ENCODE data around the gene IFT20.

The IFT20 gene

DNA sequence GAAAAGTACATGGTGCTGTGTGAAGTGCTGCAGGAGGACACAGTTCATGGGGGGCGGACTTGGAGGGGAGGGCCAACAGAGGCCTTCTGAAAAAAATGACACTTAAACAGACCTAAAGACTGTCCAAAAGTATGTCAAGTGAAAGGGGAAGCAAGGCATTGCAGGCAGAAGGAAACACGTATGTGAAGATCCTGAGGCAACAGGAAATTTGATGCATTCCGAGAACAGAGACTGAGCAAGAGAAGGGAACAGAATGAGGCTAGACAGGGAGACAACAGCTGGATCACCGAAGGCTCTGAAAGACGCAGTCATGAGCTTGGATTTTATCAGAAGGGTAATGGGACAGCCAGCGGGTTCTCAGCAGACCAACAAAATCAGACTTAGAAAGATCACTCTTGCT lies 1.1 kb downstream of the IFT20 start:
- Mint-ChIP-seq H3K27me3 (ENCODE audit: low read depth) (no peaks in the 10 kb centered on the region), H3K4me3 (peak overlapping the region; percentile 97), H3K36me3 (ENCODE audit: low read depth) (peaks cover 5% of the 10 kb centered on the region), H3K4me1 (ENCODE audit: low read depth) (peaks cover 35% of the 10 kb centered on the region), H3K27ac (peak overlapping the region; percentile 96), H3K9me3 (no peaks in the 10 kb centered on the region)

DNA sequence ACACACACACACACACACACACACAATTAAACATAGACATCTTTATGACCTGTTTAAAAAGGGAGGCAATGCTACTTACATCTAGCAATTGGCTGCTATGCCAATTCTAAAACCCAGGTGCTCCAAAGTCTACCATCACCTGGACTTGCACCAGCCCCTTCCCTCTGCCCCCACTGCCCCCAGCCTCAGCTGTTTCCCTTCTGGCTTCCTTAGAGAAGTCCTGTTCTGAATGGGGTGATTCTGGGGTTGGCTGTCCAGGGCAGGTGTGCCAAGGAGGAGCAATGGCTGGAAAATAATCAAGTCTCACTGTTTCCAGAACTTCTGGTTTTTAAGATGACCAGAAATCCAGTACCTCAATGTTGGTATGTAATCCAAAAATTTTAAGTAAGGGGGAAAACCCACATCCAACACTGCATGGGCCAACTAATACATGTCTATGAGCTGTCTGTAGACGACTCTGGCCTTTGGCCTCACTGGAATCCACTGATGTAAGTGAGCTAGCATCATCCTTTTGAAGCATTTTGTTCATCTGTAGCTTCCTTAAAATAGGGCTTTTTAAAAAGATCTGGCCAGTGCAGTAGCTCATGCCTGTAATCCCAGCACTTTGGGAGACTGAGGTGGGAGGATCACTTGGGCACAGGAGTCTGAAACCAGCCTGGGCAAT lies 2.1 kb downstream of the IFT20 start:
- Mint-ChIP-seq H3K36me3 (ENCODE audit: low read depth) (peaks cover 1% of the 10 kb centered on the region), H3K27ac (no peak overlapping the region), H3K27me3 (ENCODE audit: low read depth) (no peaks in the 10 kb centered on the region), H3K4me1 (ENCODE audit: low read depth) (peaks cover 31% of the 10 kb centered on the region), H3K4me3 (peak overlapping the region; percentile 97), H3K9me3 (no peaks in the 10 kb centered on the region)

- Mint-ChIP-seq H3K4me1 (ENCODE audit: low read depth) (peaks cover 24% of the 10 kb centered on the region), H3K27ac (no peak overlapping the region), H3K4me3 (no peak overlapping the region)
Observed at GRCh38 chr17:28331891-28332420, 3.3 kb downstream of the IFT20 start.

DNA sequence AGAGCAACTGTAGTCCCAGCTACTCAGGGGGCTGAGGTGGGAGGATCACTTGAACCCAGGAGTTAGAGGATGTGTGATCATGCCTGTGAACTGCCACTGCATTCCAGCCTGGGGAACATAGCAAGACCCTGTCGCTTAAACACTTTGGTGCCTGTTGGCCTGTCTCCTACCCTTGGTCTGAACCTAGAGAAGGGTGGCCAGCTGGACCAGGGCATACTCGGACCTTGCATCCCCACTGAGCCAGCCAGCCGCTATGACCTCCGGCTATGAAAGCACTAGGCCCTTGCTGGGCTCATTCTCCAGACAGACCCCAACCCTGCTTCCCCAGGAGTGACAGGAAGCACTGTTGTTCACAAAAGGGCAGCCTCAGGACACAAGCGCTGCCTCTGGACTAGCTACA lies 4.6 kb downstream of the IFT20 start:
- H3K27ac Mint-ChIP-seq = no peak overlapping the region
- peaks cover 19% of the 10 kb centered on the region for H3K4me1 Mint-ChIP-seq (ENCODE audit: low read depth)
- H3K4me3 Mint-ChIP-seq = no peak overlapping the region
- no peaks in the 10 kb centered on the region for H3K9me3 Mint-ChIP-seq
- H3K27me3 Mint-ChIP-seq (ENCODE audit: low read depth) = no peaks in the 10 kb centered on the region
- H3K36me3 Mint-ChIP-seq (ENCODE audit: low read depth) = peaks cover 15% of the 10 kb centered on the region

More at GRCh38 chr17:28331891-28332420, 3.3 kb downstream of the IFT20 start:
- Mint-ChIP-seq H3K27me3 (ENCODE audit: low read depth) (no peaks in the 10 kb centered on the region), H3K36me3 (ENCODE audit: low read depth) (peaks cover 7% of the 10 kb centered on the region), H3K9me3 (no peaks in the 10 kb centered on the region)

DNA sequence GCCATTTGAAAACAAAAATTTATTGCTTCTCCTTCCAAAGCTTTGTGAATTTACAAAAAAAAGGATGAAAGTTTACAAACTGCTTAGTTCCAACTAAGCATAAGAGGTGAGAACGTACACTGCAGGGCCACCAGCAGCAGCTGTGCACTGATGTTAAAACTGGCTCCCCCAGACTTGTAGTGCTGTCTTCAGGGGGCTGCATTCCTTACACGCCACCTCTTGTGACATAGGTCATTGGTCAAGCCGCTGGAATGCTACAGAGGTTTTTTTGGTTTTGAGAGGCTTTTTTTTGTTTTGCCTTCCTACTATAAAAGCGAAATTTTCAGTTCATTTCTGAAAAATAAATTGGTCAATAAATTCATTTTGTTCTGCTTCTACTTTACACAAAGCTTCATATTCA lies 6.9 kb downstream of the IFT20 start:
- no peak overlapping the region for H3K27ac Mint-ChIP-seq
- peaks cover 17% of the 10 kb centered on the region for H3K36me3 Mint-ChIP-seq (ENCODE audit: low read depth)
- no peaks in the 10 kb centered on the region for H3K27me3 Mint-ChIP-seq (ENCODE audit: low read depth)
- H3K4me3 Mint-ChIP-seq = no peak overlapping the region
- H3K9me3 Mint-ChIP-seq = no peaks in the 10 kb centered on the region
- H3K4me1 Mint-ChIP-seq (ENCODE audit: low read depth) = peaks cover 7% of the 10 kb centered on the region

GRCh38 chr17:28327709-28328108 lies 7.6 kb downstream of the IFT20 start:
- Mint-ChIP-seq H3K27me3 (ENCODE audit: low read depth) (no peaks in the 10 kb centered on the region), H3K36me3 (ENCODE audit: low read depth) (peaks cover 17% of the 10 kb centered on the region), H3K9me3 (no peaks in the 10 kb centered on the region), H3K4me1 (ENCODE audit: low read depth) (peaks cover 7% of the 10 kb centered on the region), H3K27ac (no peak overlapping the region), H3K4me3 (no peak overlapping the region)

- peaks cover 17% of the 10 kb centered on the region for H3K36me3 Mint-ChIP-seq (ENCODE audit: low read depth)
- peaks cover 6% of the 10 kb centered on the region for H3K4me1 Mint-ChIP-seq (ENCODE audit: low read depth)
- peak overlapping the region; percentile 15 for H3K27ac Mint-ChIP-seq
- H3K27me3 Mint-ChIP-seq (ENCODE audit: low read depth) = no peaks in the 10 kb centered on the region
- H3K4me3 Mint-ChIP-seq = no peak overlapping the region
- H3K9me3 Mint-ChIP-seq = no peaks in the 10 kb centered on the region
Observed at GRCh38 chr17:28327031-28327607, 8.2 kb downstream of the IFT20 start.

DNA sequence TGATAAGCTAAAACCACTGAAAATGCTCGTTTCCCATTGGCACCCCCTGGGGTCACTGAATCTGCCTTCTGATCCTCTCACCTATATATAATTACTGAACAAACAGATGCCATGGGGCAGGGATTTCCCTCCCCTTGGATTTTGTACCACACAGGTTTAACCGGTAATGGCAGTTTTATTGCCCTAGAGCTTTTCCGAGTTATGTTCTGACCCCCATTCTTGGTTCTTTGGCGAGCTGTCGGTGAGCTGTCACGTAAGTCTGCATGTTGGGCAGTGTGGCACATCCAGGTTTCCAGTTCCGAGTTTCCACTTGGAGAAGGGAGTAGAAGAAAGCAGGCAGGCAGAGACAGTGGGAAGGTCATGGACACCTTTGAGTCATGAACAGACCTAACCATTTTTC lies 9.2 kb downstream of the IFT20 start:
- Mint-ChIP-seq H3K27ac (no peak overlapping the region), H3K4me3 (no peak overlapping the region), H3K9me3 (no peaks in the 10 kb centered on the region)

GRCh38 chr17:28325211-28325610 lies 10.1 kb downstream of the IFT20 start:
- Mint-ChIP-seq H3K9me3 (no peaks in the 10 kb centered on the region), H3K36me3 (ENCODE audit: low read depth) (peaks cover 20% of the 10 kb centered on the region), H3K27me3 (ENCODE audit: low read depth) (no peaks in the 10 kb centered on the region), H3K4me1 (ENCODE audit: low read depth) (peaks cover 17% of the 10 kb centered on the region), H3K4me3 (no peak overlapping the region), H3K27ac (no peak overlapping the region)

More for the DNA sequence above, 9.2 kb downstream of the IFT20 start:
- H3K27me3 Mint-ChIP-seq (ENCODE audit: low read depth) = no peaks in the 10 kb centered on the region
- peaks cover 17% of the 10 kb centered on the region for H3K36me3 Mint-ChIP-seq (ENCODE audit: low read depth)
- H3K4me1 Mint-ChIP-seq (ENCODE audit: low read depth) = peaks cover 10% of the 10 kb centered on the region

- Mint-ChIP-seq H3K9me3 (no peaks in the 10 kb centered on the region), H3K4me1 (ENCODE audit: low read depth) (peaks cover 21% of the 10 kb centered on the region), H3K4me3 (no peak overlapping the region), H3K27me3 (ENCODE audit: low read depth) (no peaks in the 10 kb centered on the region), H3K36me3 (ENCODE audit: low read depth) (peaks cover 20% of the 10 kb centered on the region), H3K27ac (no peak overlapping the region)
Observed at GRCh38 chr17:28324781-28325180, 10.5 kb downstream of the IFT20 start.

DNA sequence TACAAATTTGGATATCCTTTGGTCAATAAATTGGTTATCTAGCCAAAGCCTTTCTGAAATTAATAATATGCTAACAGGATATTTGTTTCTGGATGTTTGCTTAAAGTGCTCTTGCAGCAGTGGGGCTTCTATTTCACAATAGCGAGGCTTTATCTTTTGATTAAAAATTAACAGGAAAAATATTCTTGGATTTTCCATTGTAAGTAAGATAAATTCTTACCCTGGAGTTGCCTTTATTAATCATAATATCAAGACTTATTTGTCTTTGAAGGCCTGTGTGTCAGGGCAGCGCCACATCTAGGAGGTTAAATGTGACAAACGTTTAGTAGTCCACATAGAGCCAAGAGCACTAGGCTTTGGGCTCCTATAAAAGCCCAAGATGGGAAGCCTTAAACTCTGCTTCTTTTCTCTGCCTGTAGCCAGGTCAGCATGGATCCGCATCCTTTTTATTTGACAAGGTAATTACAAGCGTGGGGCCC lies 11.0 kb downstream of the IFT20 start:
- Mint-ChIP-seq H3K4me1 (ENCODE audit: low read depth) (peaks cover 24% of the 10 kb centered on the region), H3K4me3 (no peak overlapping the region), H3K27ac (no peak overlapping the region), H3K27me3 (ENCODE audit: low read depth) (no peaks in the 10 kb centered on the region), H3K36me3 (ENCODE audit: low read depth) (peaks cover 20% of the 10 kb centered on the region), H3K9me3 (no peaks in the 10 kb centered on the region)

DNA sequence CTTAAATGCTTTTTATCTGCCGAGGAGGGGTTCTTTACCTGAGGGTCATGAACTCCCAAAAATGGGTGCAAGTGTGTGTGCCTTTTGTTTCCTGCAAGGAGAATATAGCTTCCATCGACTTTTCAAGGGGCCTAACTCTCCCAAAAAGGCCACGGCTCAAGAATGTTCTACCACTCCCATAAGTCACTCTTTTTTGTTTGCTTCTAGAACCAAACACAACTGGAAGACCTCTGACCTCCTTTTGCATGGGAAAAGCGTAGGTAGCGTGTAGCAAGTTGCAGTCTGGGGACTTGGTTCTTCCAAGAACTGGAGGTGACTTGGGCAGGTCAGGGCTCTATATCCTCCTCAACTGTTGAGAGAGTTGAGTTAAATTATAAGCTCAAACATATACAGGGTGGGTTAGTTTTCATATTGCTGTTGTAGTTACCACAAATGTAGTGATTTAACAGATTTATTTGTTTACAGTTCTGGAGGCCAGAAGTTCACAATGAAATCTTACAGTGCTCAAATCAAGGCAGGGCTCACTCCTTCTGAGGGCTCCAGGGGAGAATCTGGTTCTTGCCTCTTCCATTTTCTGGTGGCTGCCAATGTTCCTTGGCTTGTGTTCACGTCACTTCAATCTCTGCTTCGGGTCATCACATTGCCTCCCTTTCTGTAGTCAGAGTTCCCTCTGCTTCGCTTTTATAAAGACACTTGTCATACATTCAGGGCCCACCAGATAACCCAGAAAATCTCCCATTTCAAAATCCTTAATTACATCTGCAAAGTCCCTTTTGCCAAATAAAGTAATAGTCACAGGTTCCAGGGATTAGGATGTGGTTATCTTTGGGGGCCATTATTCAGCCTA lies 14.8 kb downstream of the IFT20 start:
- peak overlapping the region; percentile 93 for H3K27ac Mint-ChIP-seq
- H3K27me3 Mint-ChIP-seq (ENCODE audit: low read depth) = peaks cover 3% of the 10 kb centered on the region
- H3K36me3 Mint-ChIP-seq (ENCODE audit: low read depth) = peaks cover 5% of the 10 kb centered on the region
- peak overlapping the region; percentile 93 for H3K4me3 Mint-ChIP-seq
- peaks cover 33% of the 10 kb centered on the region for H3K4me1 Mint-ChIP-seq (ENCODE audit: low read depth)
- H3K9me3 Mint-ChIP-seq = no peaks in the 10 kb centered on the region

- peak overlapping the region; percentile 93 for H3K27ac Mint-ChIP-seq
- H3K27me3 Mint-ChIP-seq (ENCODE audit: low read depth) = peaks cover 3% of the 10 kb centered on the region
- H3K4me1 Mint-ChIP-seq (ENCODE audit: low read depth) = peaks cover 33% of the 10 kb centered on the region
Observed at GRCh38 chr17:28319598-28319935, 15.7 kb downstream of the IFT20 start.

GRCh38 chr17:28318759-28319597 lies 16.3 kb downstream of the IFT20 start, which contains the start of gene TMEM97:
TSS of gene TMEM97 (plus strand) at chr17:28319200. CDS start at chr17:28319240, 40 bp downstream.
- H3K4me1 Mint-ChIP-seq (ENCODE audit: low read depth) = peaks cover 33% of the 10 kb centered on the region
- peaks cover 3% of the 10 kb centered on the region for H3K36me3 Mint-ChIP-seq (ENCODE audit: low read depth)
- H3K4me3 Mint-ChIP-seq = peak within 1 kb of the TSS; percentile 93
- H3K9me3 Mint-ChIP-seq = no peaks in the 10 kb centered on the region
- H3K27ac Mint-ChIP-seq = peak within 1 kb of the TSS; percentile 93
- peaks cover 4% of the 10 kb centered on the region for H3K27me3 Mint-ChIP-seq (ENCODE audit: low read depth)

More at GRCh38 chr17:28319598-28319935, 15.7 kb downstream of the IFT20 start:
- H3K9me3 Mint-ChIP-seq = no peaks in the 10 kb centered on the region
- H3K36me3 Mint-ChIP-seq (ENCODE audit: low read depth) = peaks cover 3% of the 10 kb centered on the region
- H3K4me3 Mint-ChIP-seq = peak overlapping the region; percentile 93

Measured in T-helper 1 cell treated with Interleukin-12 subunit alpha and Interleukin-12 subunit beta and Interleukin-4 antibody, amounts not matched to agents 30 μg/mL and 1 μg/mL, for 36 hours (primary cell).